Measurements from ENCODE around the gene ZDHHC17. TPM values are rescaled to one million over a fixed set of nuclear protein-coding genes. Genes with fewer than 3 reads are reported as not detected.
"Not testable (repeated sequence)": the region's sequence is repeated elsewhere in the genome, so short reads cannot be mapped to it uniquely, and the experiment has no call there.

Gene ZDHHC17
- total and polyA plus RNA-seq, 2 of the 13 experiments (the other 11 are each of a cell fraction or from before 2014, with no cell fraction given), result 36.7 to 38.5 TPM

DNA sequence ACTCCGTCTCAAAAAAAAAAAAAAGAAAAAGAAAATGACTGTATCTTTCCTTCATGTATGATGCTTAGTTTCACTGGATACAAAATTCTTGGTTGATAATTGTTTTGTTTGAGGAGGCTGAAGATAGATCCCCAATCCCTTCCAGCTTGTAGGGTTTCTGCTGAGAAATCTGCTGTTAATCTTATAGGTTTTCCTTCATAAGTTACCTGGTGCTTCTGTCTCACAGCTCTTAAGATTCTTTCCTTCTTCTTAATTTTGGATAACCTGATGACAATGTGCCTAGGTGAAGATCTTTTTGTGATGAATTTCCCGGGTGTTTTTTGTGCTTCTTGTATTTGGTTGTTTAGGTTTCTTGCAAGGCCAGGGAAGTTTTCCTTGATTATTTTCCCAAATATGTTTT, 26.2 kb upstream of the ZDHHC17 start:
- H3K4me2 ChIP-seq (ENCODE audit: low read depth, low read length); BruUV-seq (replicated peaks); DNase-seq (ENCODE audit: low spot score); H3K36me3 ChIP-seq (replicated peaks in 1 of 2; ENCODE audit: control insufficient read depth in 1 of 2, insufficient read depth in 2 of 2, low read length in 2 of 2); H4K20me1 ChIP-seq (ENCODE audit: insufficient read depth, low read length); H3K4me3 ChIP-seq (replicated peaks in 1 of 3; ENCODE audit: insufficient read depth in 1 of 3, low read depth in 2 of 3, low read length in 3 of 3); H2AFZ ChIP-seq (ENCODE audit: low read length); intact Hi-C loops (cut with micrococcal nuclease; ENCODE audit: unreplicated experiment); POLR2A ChIA-PET; H3K9ac ChIP-seq (ENCODE audit: insufficient read depth, low read depth, low read length); H3K27me3 ChIP-seq (ENCODE audit: control insufficient read depth in 1 of 2, insufficient read depth in 2 of 2, low read length in 2 of 2); CTCF ChIA-PET (ENCODE audit: low intra/inter-chr PET ratio, low total read pairs); H3K27ac ChIP-seq (ENCODE audit: extremely low read length, insufficient read depth, low read length); FAIRE-seq; in situ Hi-C loops (cut with HindIII; ENCODE audit: extremely low pct_ligation_motif_present, low pct_unique_long_range_greater_than_20kb); ATAC-seq; H3K79me2 ChIP-seq (ENCODE audit: insufficient read depth, low read length): not testable (repeated sequence)
- 0 out of 2 replicates have a peak, but pooled peaks cover 13% of the 10 kb centered on the region for H3K9me3 ChIP-seq (ENCODE audit: low read length)
- 48% methylated on average over 2 of the region's 2 CpGs for WGBS (ENCODE audit: low lambda C conversion rate)
- 0 out of 2 replicates have a peak, but pooled peaks cover 12% of the 10 kb centered on the region for H3K4me1 ChIP-seq (ENCODE audit: insufficient read depth, low read length)
- TF ChIP-seq ZNF317 (CRISPR knock-in tag; IDR thresholded peaks at IDR 0.05), result peak; percentile 93

GRCh38 chr12:76738824-76739579, 24.9 kb upstream of the ZDHHC17 start:
- Histone ChIP-seq H3K36me3 (replicated peaks in 1 of 2; ENCODE audit: control insufficient read depth in 1 of 2, insufficient read depth in 2 of 2, low read length in 2 of 2) (no peaks in the 10 kb centered on the region), H3K9me3 (ENCODE audit: low read length) (0 out of 2 replicates have a peak, but pooled peaks cover 13% of the 10 kb centered on the region), H2AFZ (ENCODE audit: low read length) (peak overlapping the region; percentile 94), H4K20me1 (ENCODE audit: insufficient read depth, low read length) (no peaks in the 10 kb centered on the region), H3K9ac (ENCODE audit: insufficient read depth, low read depth, low read length) (peak overlapping the region; percentile 31; the same call in 1 of the 2 replicates), H3K4me1 (ENCODE audit: insufficient read depth, low read length) (0 out of 2 replicates have a peak, but pooled peaks cover 12% of the 10 kb centered on the region), H3K4me2 (ENCODE audit: low read depth, low read length) (peak overlapping the region; percentile 65), H3K4me3 (replicated peaks in 1 of 3; ENCODE audit: insufficient read depth in 1 of 3, low read depth in 2 of 3, low read length in 3 of 3) (peak overlapping the region; percentile 7 to 66 (median 39); a peak in 5 of 6 replicates), H3K27me3 (ENCODE audit: control insufficient read depth in 1 of 2, insufficient read depth in 2 of 2, low read length in 2 of 2) (peaks cover 0 to 6% of the 10 kb centered on the region in 2 experiments; a peak in 1 of 5 replicates), H3K27ac (ENCODE audit: extremely low read length, insufficient read depth, low read length) (no peak overlapping the region), H3K79me2 (ENCODE audit: insufficient read depth, low read length) (no peaks in the 10 kb centered on the region)
- in situ Hi-C loops (cut with HindIII; ENCODE audit: extremely low pct_ligation_motif_present, low pct_unique_long_range_greater_than_20kb) (no loop called here), intact Hi-C loops (cut with micrococcal nuclease; ENCODE audit: unreplicated experiment) (no loop called here)
- WGBS (ENCODE audit: low lambda C conversion rate), result 21% methylated on average over 4 of the region's 10 CpGs
- DNase-seq (ENCODE audit: low spot score) (peak; percentile 30), ATAC-seq (peak; percentile 80), FAIRE-seq (no peak)
- no TSS peak for BruUV-seq (replicated peaks)
- CTCF ChIA-PET (ENCODE audit: low intra/inter-chr PET ratio, low total read pairs), result no interaction called here
- POLR2A ChIA-PET, result interaction anchor here (1.4 kb wide), 1 partner anchor 25 kb away, joined by 5 read pairs; the partner anchor contains the start of gene ZDHHC17
- TF ChIP-seq ZFP37 (CRISPR knock-in tag; IDR thresholded peaks at IDR 0.05; ENCODE audit: borderline replicate concordance), result no peak
- peak; percentile 77 for TF ChIP-seq POGZ (CRISPR knock-in tag; IDR thresholded peaks at IDR 0.05)
- TF ChIP-seq, protein P1, sequence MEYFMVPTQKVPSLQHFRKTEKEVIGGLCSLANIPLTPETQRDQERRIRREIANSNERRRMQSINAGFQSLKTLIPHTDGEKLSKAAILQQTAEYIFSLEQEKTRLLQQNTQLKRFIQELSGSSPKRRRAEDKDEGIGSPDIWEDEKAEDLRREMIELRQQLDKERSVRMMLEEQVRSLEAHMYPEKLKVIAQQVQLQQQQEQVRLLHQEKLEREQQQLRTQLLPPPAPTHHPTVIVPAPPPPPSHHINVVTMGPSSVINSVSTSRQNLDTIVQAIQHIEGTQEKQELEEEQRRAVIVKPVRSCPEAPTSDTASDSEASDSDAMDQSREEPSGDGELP (IDR thresholded peaks at IDR 0.05; ENCODE audit: borderline replicate concordance, low read depth), result no peak
- peak; percentile 63; the same call in 1 of the 2 replicates for TF ChIP-seq TARDBP (CRISPR knock-in tag; IDR thresholded peaks at IDR 0.05)
- no peak for TF ChIP-seq SALL2 (CRISPR knock-in tag; IDR thresholded peaks at IDR 0.05)
- TF ChIP-seq ZNF614 (CRISPR knock-in tag; IDR thresholded peaks at IDR 0.05; ENCODE audit: borderline replicate concordance), result no peak
- no peak for TF ChIP-seq FOXA1 (IDR thresholded peaks at IDR 0.05)
- TF ChIP-seq FOXA1 (CRISPR knock-in tag; IDR thresholded peaks at IDR 0.05), result no peak
- TF ChIP-seq NFAT5 (CRISPR knock-in tag; IDR thresholded peaks at IDR 0.05), result no peak
- TF ChIP-seq ZNF264 (CRISPR knock-in tag; IDR thresholded peaks at IDR 0.05), result no peak
- TF ChIP-seq PAX8 (CRISPR knock-in tag; IDR thresholded peaks at IDR 0.05; ENCODE audit: borderline replicate concordance), result no peak

Data from HepG2 (cell line).